Measurements from ENCODE around the gene ADAMTS12.

Gene ADAMTS12

GRCh38 chr5:33715661-33716060 lies 176.1 kb downstream of the ADAMTS12 start:
- DNase-seq (ENCODE audit: low read depth): no peak
- H3K4me3 ChIP-seq (ENCODE audit: low read depth, low read length): no peak overlapping the region
- TF ChIP-seq, protein P1, sequence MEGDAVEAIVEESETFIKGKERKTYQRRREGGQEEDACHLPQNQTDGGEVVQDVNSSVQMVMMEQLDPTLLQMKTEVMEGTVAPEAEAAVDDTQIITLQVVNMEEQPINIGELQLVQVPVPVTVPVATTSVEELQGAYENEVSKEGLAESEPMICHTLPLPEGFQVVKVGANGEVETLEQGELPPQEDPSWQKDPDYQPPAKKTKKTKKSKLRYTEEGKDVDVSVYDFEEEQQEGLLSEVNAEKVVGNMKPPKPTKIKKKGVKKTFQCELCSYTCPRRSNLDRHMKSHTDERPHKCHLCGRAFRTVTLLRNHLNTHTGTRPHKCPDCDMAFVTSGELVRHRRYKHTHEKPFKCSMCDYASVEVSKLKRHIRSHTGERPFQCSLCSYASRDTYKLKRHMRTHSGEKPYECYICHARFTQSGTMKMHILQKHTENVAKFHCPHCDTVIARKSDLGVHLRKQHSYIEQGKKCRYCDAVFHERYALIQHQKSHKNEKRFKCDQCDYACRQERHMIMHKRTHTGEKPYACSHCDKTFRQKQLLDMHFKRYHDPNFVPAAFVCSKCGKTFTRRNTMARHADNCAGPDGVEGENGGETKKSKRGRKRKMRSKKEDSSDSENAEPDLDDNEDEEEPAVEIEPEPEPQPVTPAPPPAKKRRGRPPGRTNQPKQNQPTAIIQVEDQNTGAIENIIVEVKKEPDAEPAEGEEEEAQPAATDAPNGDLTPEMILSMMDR (IDR thresholded peaks at IDR 0.05; ENCODE audit: low read depth, low read length, missing control alignments): no peak
- in situ Hi-C loops (cut with HindIII; ENCODE audit: low sequenced_read_pairs): no loop called here

DNA sequence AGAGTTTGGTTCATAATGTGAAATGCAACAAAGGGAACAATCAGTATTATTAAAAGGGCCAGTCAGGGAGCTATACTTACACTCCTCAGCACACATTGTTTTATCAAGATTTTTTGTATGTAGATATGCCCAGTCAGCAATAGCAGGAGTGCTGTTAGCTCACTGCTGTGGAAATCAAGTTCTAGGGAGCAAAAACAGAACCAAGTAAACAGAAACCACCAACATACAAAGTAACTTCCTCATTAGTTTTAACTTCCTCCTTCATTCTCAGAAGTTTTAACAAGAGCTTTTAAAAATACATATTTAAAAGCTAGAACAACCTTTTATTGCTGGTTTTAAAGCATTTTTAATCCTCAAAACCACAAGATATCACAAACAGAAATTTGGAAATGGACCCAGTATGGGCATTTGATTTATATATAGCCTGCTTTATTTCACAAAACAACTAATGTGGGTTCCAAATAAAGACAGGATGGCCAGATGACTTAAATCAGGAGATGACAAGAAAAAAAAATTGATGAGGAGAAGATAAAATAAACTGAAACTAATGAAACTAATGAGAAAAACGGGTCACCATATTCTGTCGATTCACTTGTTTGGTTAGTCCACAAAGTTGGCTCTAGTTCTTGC lies 178.5 kb downstream of the ADAMTS12 start:
- in situ Hi-C loops (cut with HindIII; ENCODE audit: low sequenced_read_pairs): no loop called here
- DNase-seq (ENCODE audit: low read depth): no peak
- no peak overlapping the region for H3K4me3 ChIP-seq (ENCODE audit: low read depth, low read length)
- TF ChIP-seq, protein P1 (IDR thresholded peaks at IDR 0.05; ENCODE audit: low read depth, low read length, missing control alignments): no peak

DNA sequence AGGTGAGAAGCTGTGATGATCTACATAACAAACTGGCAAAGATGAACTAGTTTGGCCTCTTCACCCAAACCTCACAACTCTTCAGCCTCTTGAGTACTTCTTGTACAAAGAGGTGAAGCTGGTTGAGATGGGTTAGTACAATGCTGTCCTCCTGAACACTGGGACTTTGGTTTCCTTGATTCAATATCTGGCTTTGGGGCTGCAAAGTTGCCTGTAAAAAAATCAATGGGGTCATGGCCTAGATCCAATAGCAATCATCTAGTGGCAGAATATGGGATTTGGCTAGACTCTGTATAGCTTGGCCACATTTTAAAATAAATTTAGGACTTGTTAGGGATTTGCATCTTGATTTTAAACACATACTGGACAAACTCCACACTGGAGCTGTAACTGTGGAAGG lies 179.1 kb downstream of the ADAMTS12 start:
- DNase-seq (ENCODE audit: low read depth): no peak
- H3K4me3 ChIP-seq (ENCODE audit: low read depth, low read length): no peak overlapping the region
- in situ Hi-C loops (cut with HindIII; ENCODE audit: low sequenced_read_pairs): no loop called here
- TF ChIP-seq, protein P1 (IDR thresholded peaks at IDR 0.05; ENCODE audit: low read depth, low read length, missing control alignments): no peak

DNA sequence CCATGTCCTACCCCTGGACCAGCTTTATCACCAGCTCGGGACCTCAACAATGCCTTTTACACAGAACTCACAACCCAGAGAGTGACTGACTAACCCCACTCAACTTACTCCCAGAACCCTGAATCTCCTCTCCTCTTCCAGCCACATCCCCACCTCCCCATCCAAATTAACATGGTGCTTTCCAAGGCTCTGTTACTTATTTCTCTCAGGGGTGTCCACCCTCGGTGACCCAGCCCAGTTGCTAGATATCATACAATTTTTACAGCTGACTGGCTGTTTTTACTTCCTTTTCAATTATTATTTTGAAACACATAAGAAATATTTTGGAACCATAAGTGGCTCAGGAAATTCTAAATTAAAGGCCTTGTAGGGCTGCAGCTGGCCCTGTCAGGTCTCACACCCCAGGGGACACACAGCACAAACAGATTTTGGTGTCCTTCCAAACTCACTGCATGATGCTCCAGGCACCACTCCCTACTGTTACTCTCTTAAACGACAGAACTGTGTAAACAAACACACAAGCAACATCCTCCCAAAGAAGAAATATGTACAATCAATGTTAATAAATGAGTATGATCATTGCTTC lies 180.6 kb downstream of the ADAMTS12 start:
- H3K4me3 ChIP-seq (ENCODE audit: low read depth, low read length): no peak overlapping the region
- DNase-seq (ENCODE audit: low read depth): no peak
- in situ Hi-C loops (cut with HindIII; ENCODE audit: low sequenced_read_pairs): no loop called here
- TF ChIP-seq, protein P1 (IDR thresholded peaks at IDR 0.05; ENCODE audit: low read depth, low read length, missing control alignments): no peak

GRCh38 chr5:33702867-33703266 lies 188.9 kb downstream of the ADAMTS12 start:
- no peak for DNase-seq (ENCODE audit: low read depth)
- TF ChIP-seq, protein P1 (IDR thresholded peaks at IDR 0.05; ENCODE audit: low read depth, low read length, missing control alignments): no peak
- H3K4me3 ChIP-seq (ENCODE audit: low read depth, low read length): no peak overlapping the region
- in situ Hi-C loops (cut with HindIII; ENCODE audit: low sequenced_read_pairs): no loop called here

- DNase-seq (ENCODE audit: low read depth): no peak
- H3K4me3 ChIP-seq (ENCODE audit: low read depth, low read length): no peak overlapping the region
- in situ Hi-C loops (cut with HindIII; ENCODE audit: low sequenced_read_pairs): no loop called here
- TF ChIP-seq, protein P1 (IDR thresholded peaks at IDR 0.05; ENCODE audit: low read depth, low read length, missing control alignments): no peak
These were observed 189.8 kb downstream of the ADAMTS12 start for GRCh38 chr5:33701951-33702350.

Measured in astrocyte of the cerebellum (primary cell).